ENCODE results near the gene SLC15A1. TPM values are rescaled to one million over a fixed set of nuclear protein-coding genes. Genes with fewer than 3 reads are reported as not detected.
A peak's percentile ranks its signal among the peaks of the same experiment; 100 is the strongest.

Gene SLC15A1
- polyA plus RNA-seq, 3 donors = not detected

- H3K4me2 ChIP-seq (replicated peaks; ENCODE audit: extremely low read depth, low read length, poor library complexity, severe bottlenecking) = no peak overlapping the region
- H3K36me3 ChIP-seq (replicated peaks in 1 of 2; ENCODE audit: control insufficient read depth in 1 of 2, insufficient read depth in 2 of 2, low read length in 2 of 2) = no peaks in the 10 kb centered on the region
- no peaks in the 10 kb centered on the region for H3K79me2 ChIP-seq (ENCODE audit: insufficient read depth, low read length)
- no peak overlapping the region for H3K27ac ChIP-seq (ENCODE audit: low read depth in 1 of 2, low read length in 2 of 2)
- H3K4me1 ChIP-seq (ENCODE audit: control insufficient read depth in 1 of 2, insufficient read depth in 2 of 2, low read length in 2 of 2) = no peaks in the 10 kb centered on the region
- Mint-ChIP-seq H3K4me3 (peak overlapping the region in 1 of 2 donors; percentile 60), H3K9me3 (peaks cover 14 to 22% (median 17%) of the 10 kb centered on the region in 7 donors), H3K4me1 (no peaks in the 10 kb centered on the region), H3K36me3 (peaks cover 0 to 4% of the 10 kb centered on the region in 2 donors), H3K27ac (no peak overlapping the region), H3K27me3 (ENCODE audit: low read depth in 3 of 3) (peaks cover 49 to 61% (median 51%) of the 10 kb centered on the region in 3 donors)
- H3K9ac ChIP-seq (ENCODE audit: insufficient read depth, low read length, poor library complexity, severe bottlenecking) = no peak overlapping the region
- intact Hi-C loops (cut with micrococcal nuclease) = no loop called here
- H3K4me3 ChIP-seq (replicated peaks in 1 of 3; ENCODE audit: low read depth in 2 of 3, low read length in 3 of 3) = no peak overlapping the region
- H3K9me3 ChIP-seq (replicated peaks in 1 of 2; ENCODE audit: control insufficient read depth in 1 of 2, insufficient read depth in 1 of 2, low read length in 2 of 2) = peaks cover 4 to 20% of the 10 kb centered on the region in 2 donors
- H4K20me1 ChIP-seq (ENCODE audit: insufficient read depth, low read length) = no peaks in the 10 kb centered on the region
- no peak for DNase-seq
- TF ChIP-seq CTCF (IDR thresholded peaks at IDR 0.05) = no peak
- H2AFZ ChIP-seq (ENCODE audit: insufficient read depth, low read depth, low read length, poor library complexity, severe bottlenecking) = no peak overlapping the region
- H3K27me3 ChIP-seq (ENCODE audit: control insufficient read depth in 2 of 2, insufficient read depth in 2 of 2, low read length in 2 of 2) = peaks cover 21 to 43% of the 10 kb centered on the region in 2 donors
- 3% methylated on average over 35 of the region's 36 CpGs for WGBS (ENCODE audit: insufficient coverage)
Measured at GRCh38 chr13:98751861-98752466, 508 bp downstream of the SLC15A1 start.

GRCh38 chr13:98751367-98751782 lies 1.1 kb downstream of the SLC15A1 start:
- intact Hi-C loops (cut with micrococcal nuclease) = no loop called here
- H3K27me3 ChIP-seq (ENCODE audit: control insufficient read depth in 2 of 2, insufficient read depth in 2 of 2, low read length in 2 of 2) = peaks cover 21 to 43% of the 10 kb centered on the region in 2 donors
- no peak for DNase-seq
- no peaks in the 10 kb centered on the region for H3K79me2 ChIP-seq (ENCODE audit: insufficient read depth, low read length)
- no peaks in the 10 kb centered on the region for H3K4me1 ChIP-seq (ENCODE audit: control insufficient read depth in 1 of 2, insufficient read depth in 2 of 2, low read length in 2 of 2)
- H3K27me3 Mint-ChIP-seq (ENCODE audit: low read depth in 3 of 3) = peaks cover 49 to 64% (median 52%) of the 10 kb centered on the region in 3 donors
- no peak overlapping the region for H3K27ac Mint-ChIP-seq
- no peak overlapping the region for H3K9ac ChIP-seq (ENCODE audit: insufficient read depth, low read length, poor library complexity, severe bottlenecking)
- H3K4me1 Mint-ChIP-seq = no peaks in the 10 kb centered on the region
- H3K9me3 ChIP-seq (replicated peaks in 1 of 2; ENCODE audit: control insufficient read depth in 1 of 2, insufficient read depth in 1 of 2, low read length in 2 of 2) = peaks cover 4 to 20% of the 10 kb centered on the region in 2 donors
- 26% methylated on average over 7 of the region's 8 CpGs for WGBS (ENCODE audit: insufficient coverage)
- H3K36me3 Mint-ChIP-seq = peaks cover 0 to 4% of the 10 kb centered on the region in 2 donors
- H2AFZ ChIP-seq (ENCODE audit: insufficient read depth, low read depth, low read length, poor library complexity, severe bottlenecking) = no peak overlapping the region
- peaks cover 14 to 22% (median 17%) of the 10 kb centered on the region in 7 donors for H3K9me3 Mint-ChIP-seq
- no peak overlapping the region for H3K4me3 ChIP-seq (replicated peaks in 1 of 3; ENCODE audit: low read depth in 2 of 3, low read length in 3 of 3)
- peak overlapping the region in 1 of 2 donors; percentile 60 for H3K4me3 Mint-ChIP-seq
- no peak for TF ChIP-seq CTCF (IDR thresholded peaks at IDR 0.05)
- H3K27ac ChIP-seq (ENCODE audit: low read depth in 1 of 2, low read length in 2 of 2) = no peak overlapping the region
- no peaks in the 10 kb centered on the region for H3K36me3 ChIP-seq (replicated peaks in 1 of 2; ENCODE audit: control insufficient read depth in 1 of 2, insufficient read depth in 2 of 2, low read length in 2 of 2)
- no peaks in the 10 kb centered on the region for H4K20me1 ChIP-seq (ENCODE audit: insufficient read depth, low read length)
- H3K4me2 ChIP-seq (replicated peaks; ENCODE audit: extremely low read depth, low read length, poor library complexity, severe bottlenecking) = no peak overlapping the region

All from CD14-positive monocyte (primary cell).